Femur (tissue), 1 donor: ENCODE measurements around the gene HEPACAM2.

Source experiments
- DNase-seq: peaks from one replicate; pipeline ENCODE4 v3.0.0-alpha.2; 2017

Gene HEPACAM2

DNA sequence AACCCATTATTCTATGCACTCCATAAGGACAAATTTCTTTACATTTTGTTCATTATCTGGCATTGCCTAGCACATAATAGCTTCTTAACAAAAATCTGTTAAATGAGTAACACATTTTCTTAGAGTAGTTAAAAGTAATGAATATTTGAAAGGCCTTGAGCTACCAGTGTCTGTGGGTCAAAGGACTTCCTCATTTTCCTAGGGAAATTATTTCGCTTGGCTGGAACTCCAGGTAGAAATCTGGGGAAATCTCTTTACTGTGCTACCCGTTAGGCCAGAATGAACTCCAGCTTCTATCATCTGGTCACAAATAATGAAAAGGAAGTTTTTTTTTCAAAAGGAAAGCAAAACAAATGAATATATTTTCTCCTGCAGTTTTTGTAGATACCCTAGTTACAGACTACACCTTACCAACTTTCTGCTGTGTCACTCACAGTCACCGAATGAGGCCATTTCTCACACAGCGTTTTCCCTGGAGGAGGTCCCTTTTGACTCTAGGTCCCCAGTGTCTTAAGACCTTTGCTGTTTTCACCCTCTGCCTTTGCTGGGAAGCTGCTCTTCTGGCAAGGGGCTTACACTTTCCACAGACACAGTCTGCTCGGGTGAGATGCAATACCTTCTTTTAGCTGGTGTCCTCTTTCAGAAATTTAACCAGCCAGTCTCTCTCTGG, 79.7 kb downstream of the HEPACAM2 start:
- DNase-seq = peak; percentile 42

DNA sequence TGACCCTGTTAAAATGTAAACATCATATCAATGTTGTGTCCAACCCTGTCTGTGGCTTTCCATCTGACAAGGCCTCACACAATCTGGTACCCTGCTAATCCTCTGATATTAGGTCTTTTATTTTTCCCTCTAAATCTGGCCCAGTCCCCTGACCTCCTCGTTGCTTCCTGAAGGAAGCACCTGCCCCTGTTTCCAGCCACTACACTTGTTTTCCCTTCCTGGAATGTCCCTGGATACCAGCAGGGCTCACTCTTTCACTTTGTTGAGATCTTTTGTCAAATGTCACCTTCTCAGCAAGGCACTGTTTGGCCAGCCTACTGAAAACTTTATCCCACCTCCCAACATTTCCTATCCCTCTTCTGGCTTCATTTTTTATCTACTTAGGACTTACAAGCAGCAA, 80.2 kb downstream of the HEPACAM2 start:
- no peak for DNase-seq

DNA sequence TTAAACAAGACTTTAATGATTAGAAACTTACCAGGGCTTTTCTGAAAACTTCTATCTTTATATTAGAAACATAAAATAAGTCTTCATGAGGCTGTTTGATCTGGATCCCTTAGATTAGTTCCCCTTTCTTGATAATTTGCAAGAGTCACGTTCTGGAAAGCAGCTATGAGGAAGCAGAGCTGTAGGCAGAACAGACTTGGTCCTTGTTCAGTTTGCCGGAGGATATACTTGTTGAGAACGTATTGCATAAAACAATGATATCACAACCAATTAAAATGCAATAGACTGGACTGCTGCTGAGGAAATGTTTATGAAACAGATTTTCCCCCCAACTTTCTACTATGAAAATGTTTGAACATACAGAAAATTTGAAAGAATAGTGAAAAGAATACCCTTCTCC, 80.9 kb downstream of the HEPACAM2 start:
- DNase-seq = no peak

DNA sequence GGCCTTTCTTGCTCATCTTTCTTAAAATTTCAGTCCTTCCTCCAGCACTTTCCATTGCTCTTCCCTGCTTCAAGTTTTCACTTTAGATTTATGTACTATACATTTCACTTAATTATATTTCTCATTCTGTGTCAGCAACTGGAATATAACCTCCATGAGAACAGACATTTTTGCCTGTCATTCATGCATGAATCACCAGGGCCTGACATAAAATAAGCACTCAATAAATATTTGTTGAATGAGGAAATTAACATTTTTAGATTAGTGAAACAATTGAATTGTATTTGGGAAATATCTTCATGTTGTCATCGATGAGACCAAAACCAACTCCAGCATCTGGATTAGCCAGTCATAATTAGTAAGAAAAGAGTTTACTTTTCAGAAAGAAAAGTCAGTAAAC, 84.1 kb downstream of the HEPACAM2 start:
- no peak for DNase-seq

DNA sequence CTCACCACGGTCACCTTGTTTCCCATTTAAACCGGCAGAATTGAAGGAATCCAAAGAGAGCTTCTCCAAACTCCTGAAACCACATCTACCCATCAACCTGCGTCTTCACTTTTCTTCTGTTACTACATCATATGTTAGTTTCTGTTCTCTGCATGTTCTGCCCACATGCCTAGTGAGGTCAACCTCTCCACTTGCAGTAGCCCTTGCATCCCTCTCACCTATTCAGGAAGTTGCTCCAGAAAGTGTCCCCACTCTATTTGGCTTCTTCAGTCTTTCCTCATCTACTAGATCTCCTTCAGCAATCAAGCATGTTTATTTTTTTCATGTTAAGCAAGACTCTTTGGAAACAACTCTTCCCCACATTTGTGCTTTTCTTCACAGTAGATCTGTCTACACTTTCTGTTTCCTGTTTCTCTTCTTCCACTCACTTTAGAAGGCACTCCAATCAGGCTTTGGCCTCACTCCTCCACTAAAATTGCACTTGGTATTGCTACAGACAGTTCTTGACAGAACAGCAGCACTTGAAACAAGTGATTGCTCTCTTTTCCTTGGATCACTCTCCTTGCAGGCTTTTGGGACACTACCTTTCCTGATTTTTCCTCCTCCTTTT, 85.6 kb downstream of the HEPACAM2 start:
- DNase-seq = no peak

DNA sequence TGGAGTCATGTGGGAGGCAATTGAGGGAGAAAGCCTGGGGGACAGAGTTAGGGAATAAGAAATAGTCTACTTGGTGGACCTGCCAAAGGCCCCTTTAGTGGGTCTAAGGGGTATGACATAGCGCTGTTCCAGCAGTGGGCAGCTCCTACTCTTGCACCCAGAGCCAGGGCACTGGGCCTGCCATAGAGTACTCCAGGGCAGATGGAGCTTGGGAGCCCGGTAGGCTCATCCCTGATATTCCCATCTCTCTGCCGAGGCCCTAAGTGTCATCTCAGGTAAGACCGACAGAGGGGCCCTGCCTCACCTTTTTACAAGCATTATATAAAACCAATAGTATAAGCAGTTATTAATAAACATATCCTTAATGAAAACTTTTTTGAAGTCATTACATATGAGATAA, 87.7 kb downstream of the HEPACAM2 start:
- no peak for DNase-seq
